Amniotic stem cell (primary cell): ENCODE measurements around the gene TNS2.
"Not testable (repeated sequence)": the region's sequence is repeated elsewhere in the genome, so short reads cannot be mapped to it uniquely, and the experiment has no call there.

Experiments used
- DNase-seq: peaks from one replicate; lab custom pipeline; 2025; lab: John Stamatoyannopoulos, UW

The TNS2 gene, protein sequence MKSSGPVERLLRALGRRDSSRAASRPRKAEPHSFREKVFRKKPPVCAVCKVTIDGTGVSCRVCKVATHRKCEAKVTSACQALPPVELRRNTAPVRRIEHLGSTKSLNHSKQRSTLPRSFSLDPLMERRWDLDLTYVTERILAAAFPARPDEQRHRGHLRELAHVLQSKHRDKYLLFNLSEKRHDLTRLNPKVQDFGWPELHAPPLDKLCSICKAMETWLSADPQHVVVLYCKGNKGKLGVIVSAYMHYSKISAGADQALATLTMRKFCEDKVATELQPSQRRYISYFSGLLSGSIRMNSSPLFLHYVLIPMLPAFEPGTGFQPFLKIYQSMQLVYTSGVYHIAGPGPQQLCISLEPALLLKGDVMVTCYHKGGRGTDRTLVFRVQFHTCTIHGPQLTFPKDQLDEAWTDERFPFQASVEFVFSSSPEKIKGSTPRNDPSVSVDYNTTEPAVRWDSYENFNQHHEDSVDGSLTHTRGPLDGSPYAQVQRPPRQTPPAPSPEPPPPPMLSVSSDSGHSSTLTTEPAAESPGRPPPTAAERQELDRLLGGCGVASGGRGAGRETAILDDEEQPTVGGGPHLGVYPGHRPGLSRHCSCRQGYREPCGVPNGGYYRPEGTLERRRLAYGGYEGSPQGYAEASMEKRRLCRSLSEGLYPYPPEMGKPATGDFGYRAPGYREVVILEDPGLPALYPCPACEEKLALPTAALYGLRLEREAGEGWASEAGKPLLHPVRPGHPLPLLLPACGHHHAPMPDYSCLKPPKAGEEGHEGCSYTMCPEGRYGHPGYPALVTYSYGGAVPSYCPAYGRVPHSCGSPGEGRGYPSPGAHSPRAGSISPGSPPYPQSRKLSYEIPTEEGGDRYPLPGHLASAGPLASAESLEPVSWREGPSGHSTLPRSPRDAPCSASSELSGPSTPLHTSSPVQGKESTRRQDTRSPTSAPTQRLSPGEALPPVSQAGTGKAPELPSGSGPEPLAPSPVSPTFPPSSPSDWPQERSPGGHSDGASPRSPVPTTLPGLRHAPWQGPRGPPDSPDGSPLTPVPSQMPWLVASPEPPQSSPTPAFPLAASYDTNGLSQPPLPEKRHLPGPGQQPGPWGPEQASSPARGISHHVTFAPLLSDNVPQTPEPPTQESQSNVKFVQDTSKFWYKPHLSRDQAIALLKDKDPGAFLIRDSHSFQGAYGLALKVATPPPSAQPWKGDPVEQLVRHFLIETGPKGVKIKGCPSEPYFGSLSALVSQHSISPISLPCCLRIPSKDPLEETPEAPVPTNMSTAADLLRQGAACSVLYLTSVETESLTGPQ (N-terminal part only)

DNA sequence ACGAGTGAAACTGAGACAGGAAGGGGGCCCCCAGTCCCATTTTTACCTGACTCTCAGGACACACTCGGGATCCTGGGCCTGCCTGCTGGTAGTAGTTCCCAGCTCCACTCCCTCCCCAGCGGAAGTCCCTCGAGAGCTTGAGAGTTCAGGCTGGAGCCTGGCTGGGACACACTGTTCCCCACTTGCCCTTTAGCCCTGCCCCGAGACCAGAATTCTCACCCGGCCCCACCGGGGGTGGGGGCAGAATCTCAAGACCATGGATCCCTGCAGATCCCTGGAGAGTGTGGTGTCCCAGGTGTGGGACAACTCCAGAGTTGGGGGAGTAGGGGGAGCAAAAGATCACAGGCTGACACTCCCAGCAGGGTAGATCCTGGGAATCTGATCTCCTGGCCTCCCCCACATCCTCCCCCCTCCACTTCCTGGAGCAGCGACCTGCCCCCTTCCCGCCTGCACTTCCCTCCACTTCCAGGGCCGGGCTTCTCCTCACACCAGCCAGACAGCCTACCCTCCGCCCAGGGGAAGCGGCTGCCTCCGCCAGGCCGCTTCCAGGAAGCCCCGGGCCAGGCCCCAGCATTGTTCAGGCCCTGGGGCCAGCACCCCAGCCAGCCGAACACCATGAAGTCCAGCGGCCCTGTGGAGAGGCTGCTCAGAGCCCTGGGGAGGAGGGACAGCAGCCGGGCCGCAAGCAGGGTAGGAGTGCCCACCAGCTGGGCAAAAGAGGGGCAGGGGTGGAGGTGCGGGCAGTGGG is at the start of gene TNS2:
TSS of gene TNS2 (plus strand) at position 495 of the 748 bp plus-strand sequence. CDS start at position 616, 121 bp downstream.
- DNase-seq = no peak

GRCh38 chr12:53004178-53004577 is 45.7 kb upstream of the TNS2 start:
- no peak for DNase-seq

- DNase-seq = no peak
Measured at GRCh38 chr12:53004582-53004981, 45.3 kb upstream of the TNS2 start.

DNA sequence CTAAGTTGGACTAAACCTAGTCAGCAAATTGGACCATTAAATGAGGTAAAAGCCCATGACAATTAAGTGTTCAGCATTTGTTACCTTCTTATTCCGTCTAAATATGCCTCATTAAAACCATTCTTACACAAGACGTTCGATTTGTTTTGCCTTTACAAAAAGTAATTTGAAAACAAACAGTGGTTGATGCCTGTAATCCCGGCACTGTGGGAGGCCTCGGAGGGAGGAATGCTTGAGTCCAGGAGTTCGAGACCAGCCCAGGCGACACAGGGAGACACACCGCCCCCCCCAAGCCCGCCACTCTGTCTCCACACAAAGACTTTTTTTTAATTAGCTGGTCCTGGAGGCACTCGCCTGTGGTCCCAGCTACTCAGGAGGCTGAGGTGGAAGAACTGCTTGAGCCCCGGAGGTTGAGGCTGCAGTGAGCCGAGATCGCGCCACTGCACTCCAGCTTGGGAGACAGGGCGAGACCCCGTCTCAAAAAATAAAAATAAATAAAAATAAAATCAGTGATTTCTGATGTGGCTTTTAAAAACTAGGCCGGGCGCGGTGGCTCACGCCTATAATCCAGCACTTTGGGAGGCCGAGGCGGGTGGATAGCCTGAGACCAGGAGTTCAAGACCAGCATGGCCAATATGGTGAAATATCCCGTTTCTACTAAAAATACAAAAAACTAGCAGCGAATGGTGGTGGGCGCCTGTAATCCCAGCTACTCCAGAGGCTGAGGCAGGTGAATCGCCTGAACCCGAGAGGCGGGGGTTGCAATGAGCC is 44.5 kb upstream of the TNS2 start:
- no peak for DNase-seq

GRCh38 chr12:53005986-53006809 is 43.7 kb upstream of the TNS2 start, which contains the start of gene EIF4B:
Gene EIF4B, plus strand, starts transcription at chr12:53006456. Its CDS starts 28 bp downstream, at chr12:53006484.
- DNase-seq = peak; percentile 100

DNA sequence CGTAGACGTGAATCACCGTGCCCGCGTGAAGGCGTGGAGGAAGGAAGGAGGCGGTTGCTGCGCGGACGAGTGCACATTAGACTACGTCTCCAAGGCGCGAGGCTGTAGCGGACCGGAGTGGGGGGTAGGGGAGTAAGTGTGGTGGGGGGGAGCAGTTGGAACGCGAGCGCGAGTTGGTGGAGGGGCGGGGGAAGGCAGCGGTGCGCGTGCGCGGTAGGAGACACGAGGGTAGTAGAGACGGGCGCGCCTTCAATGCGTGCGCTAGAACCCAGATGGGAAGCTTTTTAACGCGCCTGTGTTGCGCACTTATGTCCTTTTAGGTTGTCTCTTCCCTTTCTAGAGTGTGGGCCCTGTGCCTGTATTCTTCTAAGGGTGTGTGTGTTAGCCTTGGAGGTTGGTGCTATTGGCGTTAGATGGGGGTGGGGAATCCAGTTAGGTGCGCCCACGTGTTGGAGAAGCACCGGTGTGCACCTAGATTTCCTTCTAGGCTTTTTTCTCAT is 43.0 kb upstream of the TNS2 start:
- peak; percentile 45 for DNase-seq

DNA sequence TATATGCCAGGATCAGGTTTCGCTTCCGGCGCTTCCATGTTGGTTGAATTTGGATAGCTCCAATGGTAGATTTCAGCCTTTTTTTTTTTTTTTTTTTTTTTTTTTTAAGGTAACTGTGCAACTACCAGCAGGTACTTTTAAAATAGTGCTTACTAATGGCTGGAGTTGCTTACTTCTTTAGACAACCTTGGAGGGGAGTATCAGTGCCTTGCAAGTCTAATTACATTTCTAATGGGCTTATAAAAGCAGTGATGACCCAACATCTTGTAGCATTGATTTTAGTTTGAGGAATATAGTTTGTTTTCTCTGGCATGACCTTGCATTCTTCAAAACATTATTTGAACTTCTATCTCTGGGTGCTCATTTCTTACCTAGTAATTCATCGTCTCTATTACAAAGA is 42.5 kb upstream of the TNS2 start:
- no peak for DNase-seq

DNA sequence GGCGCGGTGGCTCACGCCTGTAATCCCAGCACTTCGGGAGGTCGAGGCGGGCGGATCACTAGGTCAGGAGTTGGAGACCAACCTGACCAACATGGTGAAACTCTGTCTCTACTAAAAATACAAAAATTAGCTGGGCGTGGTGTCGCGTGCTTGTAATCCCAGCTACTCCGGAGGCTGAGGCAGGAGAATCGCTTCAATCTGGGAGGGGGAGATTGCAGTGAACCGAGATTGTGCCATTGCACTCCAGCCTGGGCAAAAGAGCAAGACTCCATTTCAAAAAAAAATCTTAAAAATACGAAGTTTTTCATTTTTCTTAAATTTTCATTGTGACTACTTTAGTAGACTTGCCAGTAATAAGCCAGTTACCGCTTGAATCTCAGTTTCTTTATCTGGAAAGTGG is 41.1 kb upstream of the TNS2 start:
- not testable (repeated sequence) for DNase-seq

DNA sequence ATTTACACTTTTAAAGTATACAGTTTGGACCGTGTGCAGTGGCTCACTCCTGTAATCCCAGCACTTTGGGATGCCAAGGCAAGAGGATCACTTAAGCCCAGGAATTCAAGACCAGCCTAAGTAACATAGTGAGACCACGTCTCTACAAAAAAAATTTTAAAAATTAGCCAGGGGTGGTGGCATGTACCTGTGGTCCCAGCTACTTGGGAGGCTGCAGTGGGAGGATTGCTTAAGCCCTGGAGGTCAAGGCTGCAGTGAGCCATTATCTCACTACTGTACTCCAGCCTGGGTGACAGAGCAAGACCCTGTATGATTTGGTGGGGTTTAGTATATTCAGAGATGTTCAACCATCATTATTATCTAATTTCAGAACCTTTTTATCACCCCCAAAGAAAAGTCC is 38.9 kb upstream of the TNS2 start:
- DNase-seq = no peak

- DNase-seq = no peak
Measured at GRCh38 chr12:53011889-53012288, 38.0 kb upstream of the TNS2 start.

DNA sequence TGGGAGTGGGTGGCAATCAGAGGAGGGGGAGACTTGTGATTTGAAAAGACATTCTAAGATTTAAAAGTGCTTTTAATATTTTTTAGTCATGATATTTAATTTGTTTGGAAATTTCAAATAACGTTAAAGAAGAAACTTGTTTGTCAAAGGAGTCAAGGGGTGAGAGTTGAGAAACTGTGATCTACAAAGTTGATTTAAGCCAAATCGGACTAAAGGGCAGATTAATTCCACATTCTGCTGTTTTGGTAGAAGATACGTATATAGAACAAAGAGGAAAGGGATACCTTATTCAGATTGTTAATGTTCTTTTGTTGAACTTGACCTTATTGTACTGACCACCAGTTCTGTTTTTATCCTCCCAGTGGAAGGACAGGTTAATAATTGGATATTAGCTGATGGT is 36.9 kb upstream of the TNS2 start:
- DNase-seq = no peak

DNA sequence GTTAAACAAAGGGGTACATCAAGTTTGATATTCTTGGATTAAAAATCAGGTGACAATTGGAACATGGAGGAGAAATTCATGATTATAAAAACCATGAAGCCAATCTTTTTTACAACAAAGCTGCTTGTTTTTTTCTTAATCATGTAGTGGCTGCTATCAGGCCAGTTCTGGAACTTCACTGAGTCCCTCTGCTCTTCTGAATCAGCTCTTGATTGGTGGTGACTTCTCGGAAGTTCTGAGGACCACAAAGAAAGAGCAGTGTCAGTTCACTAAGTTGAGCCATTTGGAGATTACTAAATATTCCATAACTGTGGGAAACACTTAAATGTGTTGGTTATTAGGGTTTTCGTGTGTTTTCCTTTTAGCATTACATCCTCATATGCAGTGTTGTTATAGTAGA is 35.2 kb upstream of the TNS2 start:
- DNase-seq = no peak

GRCh38 chr12:53025250-53025649 is 24.6 kb upstream of the TNS2 start:
- no peak for DNase-seq

- DNase-seq = not testable (repeated sequence)
Measured at GRCh38 chr12:53027014-53027413, 22.9 kb upstream of the TNS2 start.

DNA sequence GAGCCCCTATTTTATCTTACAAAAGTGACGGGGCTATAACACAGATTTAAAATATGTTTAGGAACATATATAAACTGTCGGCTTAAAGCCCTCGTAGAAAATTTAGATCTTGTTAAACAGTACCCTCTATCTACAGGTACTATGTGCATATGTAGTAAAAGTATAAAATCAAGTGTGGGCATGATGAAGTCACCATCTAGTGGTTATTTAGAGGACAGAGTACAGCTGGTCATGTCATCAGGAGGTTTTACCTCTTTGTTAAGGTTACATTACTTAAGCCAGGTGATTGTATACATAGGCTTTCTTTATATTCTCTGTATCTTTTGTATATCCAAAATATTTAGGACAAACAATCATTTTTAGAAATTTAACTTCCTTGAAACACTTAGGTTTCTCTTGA is 18.2 kb upstream of the TNS2 start:
- DNase-seq = no peak

GRCh38 chr12:53033832-53034231 is 16.0 kb upstream of the TNS2 start:
- not testable (repeated sequence) for DNase-seq

- no peak for DNase-seq
Measured at GRCh38 chr12:53034459-53034858, 15.4 kb upstream of the TNS2 start.

DNA sequence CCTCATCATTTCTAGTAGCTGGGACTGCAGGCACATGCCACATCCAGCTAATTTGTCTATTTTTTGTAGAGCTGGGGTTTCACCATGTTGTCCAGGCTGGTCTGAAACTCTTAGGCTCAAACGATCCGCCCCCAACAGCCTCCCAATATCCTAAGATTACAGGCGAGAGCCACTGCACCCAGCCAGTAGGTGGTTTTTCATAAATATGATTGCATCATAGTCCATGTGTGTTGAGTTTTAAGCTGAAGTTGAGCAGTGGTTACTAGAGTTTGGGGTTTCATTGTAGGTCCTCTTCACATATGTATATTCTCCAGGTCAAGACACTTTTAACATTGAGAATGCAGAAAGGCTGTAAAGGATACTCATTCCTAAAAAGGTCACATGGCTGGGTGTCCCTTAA is 13.1 kb upstream of the TNS2 start:
- DNase-seq = no peak

GRCh38 chr12:53039851-53040250 is 10.0 kb upstream of the TNS2 start:
- no peak for DNase-seq
